A549 (cell line): ENCODE data around the gene CNTNAP2. TPM values are rescaled to one million over a fixed set of nuclear protein-coding genes. Genes with fewer than 3 reads are reported as not detected.

Experiments
- ATAC-seq, 2 experiments: fragments of 200-7000 bp in 1 of 2; fragments of >200 bp in 1 of 2; cut with Nextera tagmentation in 1 of 2; cut with Tn5 transposase in 1 of 2; 3 replicates each; pipeline versions ENCODE4 v1.8.0 to v1.9.1; 2018 to 2020; ENCODE audit warnings: mild to moderate bottlenecking in 1 of 2, moderate library complexity in 1 of 2
- CTCF ChIA-PET: fragments of 300-600 bp; sonication (Branson Sonifier 250); formaldehyde crosslinking; extraction: SDS; loops from one replicate; lab custom pipeline; 2021; ENCODE audit warnings: antibody characterized with exemption, inconsistent platforms; lab: Yijun Ruan, JAX
- POLR2A ChIA-PET: fragments of 350-600 bp; formaldehyde crosslinking; extraction: SDS; loops from one replicate; lab custom pipeline; 2021; ENCODE audit warnings: antibody characterized with exemption, inconsistent platforms; lab: Yijun Ruan, JAX
- DNase-seq, 2 experiments: peaks; one replicate each; pipeline versions ENCODE4 v3.0.0 to v3.0.0-alpha.2; 2011 to 2016; ENCODE audit warnings: low read depth in 1 of 2, low spot score in 1 of 2
- FAIRE-seq: peaks from 2 replicates; lab custom pipeline; 2011; peaks lifted over from hg19 to GRCh38; lab: Jason Lieb, UNC
- H3K27ac ChIP-seq, 2 experiments: fragments of >200 bp; sonication (Bioruptor Twin); formaldehyde crosslinking; 3 replicates each; pipeline ENCODE4 v1.5.1; 2016 to 2017
- H3K4me1 ChIP-seq: fragments of >200 bp; sonication (Bioruptor Twin); formaldehyde crosslinking; 3 replicates; pipeline ENCODE4 v1.6.1; 2016
- H3K4me2 ChIP-seq: fragments of >200 bp; sonication (Bioruptor Twin); formaldehyde crosslinking; 3 replicates; pipeline ENCODE4 v1.6.1; 2016
- H3K4me3 ChIP-seq: fragments of >200 bp; sonication (Bioruptor Twin); formaldehyde crosslinking; 3 replicates; pipeline ENCODE4 v1.5.1; 2016
- H3K9me3 ChIP-seq: fragments of >200 bp; sonication (Bioruptor Twin); formaldehyde crosslinking; 3 replicates; pipeline ENCODE4 v1.6.1; 2016
- CEBPB ChIP-seq, 2 experiments: fragments of >200 bp in 1 of 2; sonication (Bioruptor Twin) in 1 of 2; formaldehyde crosslinking in 1 of 2; IDR thresholded peaks; 2 replicates each; pipeline ENCODE4 v1.6.1; 2012 to 2016
- CHD2 ChIP-seq: fragments of 150-350 bp; IDR thresholded peaks from 2 replicates; pipeline ENCODE4 v1.6.1; 2014; ENCODE audit warnings: low read length; ENCODE audit not compliant: partially characterized antibody
- E2F6 ChIP-seq: IDR thresholded peaks from 2 replicates; pipeline ENCODE4 v1.6.1; 2012; ENCODE audit warnings: low read depth, borderline replicate concordance
- EHF ChIP-seq: fragments of 250-450 bp; sonication (Bioruptor Pico); IDR thresholded peaks from 2 replicates; pipeline ENCODE4 v1.5.0; 2020; ENCODE audit warnings: mild to moderate bottlenecking
- ELK1 ChIP-seq: fragments of 150-350 bp; IDR thresholded peaks from 2 replicates; pipeline ENCODE4 v1.6.1; 2014; ENCODE audit warnings: low read depth, mild to moderate bottlenecking, low read length
- ESRRA ChIP-seq: fragments of 150-350 bp; IDR thresholded peaks from 2 replicates; pipeline ENCODE4 v1.6.1; 2014; ENCODE audit warnings: mild to moderate bottlenecking, low read length, borderline replicate concordance
- FOSB ChIP-seq: fragments of 250-450 bp; sonication (Bioruptor Pico); IDR thresholded peaks from 2 replicates; pipeline ENCODE4 v1.5.0; 2020; ENCODE audit warnings: mild to moderate bottlenecking, moderate library complexity
- HEYL ChIP-seq: fragments of 250-450 bp; sonication (Bioruptor Pico); IDR thresholded peaks from 2 replicates; pipeline ENCODE4 v1.8.0; 2021; ENCODE audit warnings: mild to moderate bottlenecking, moderate library complexity
- JUNB ChIP-seq: fragments of >200 bp; sonication (Bioruptor Twin); formaldehyde crosslinking; IDR thresholded peaks from 2 replicates; pipeline ENCODE4 v1.6.1; 2016
- KDM5A ChIP-seq: fragments of 200-600 bp; sonication (generic); IDR thresholded peaks from 2 replicates; pipeline ENCODE4 v1.6.1; 2016; ENCODE audit warnings: antibody characterized with exemption, mild to moderate bottlenecking
- MAFK ChIP-seq: fragments of 450-650 bp; IDR thresholded peaks from 2 replicates; pipeline ENCODE4 v1.6.1; 2014; ENCODE audit not compliant: partially characterized antibody
- MAX ChIP-seq: IDR thresholded peaks from 2 replicates; pipeline ENCODE4 v1.6.1; 2012
- MYC ChIP-seq: IDR thresholded peaks from 2 replicates; pipeline ENCODE4 v1.6.1; 2012; ENCODE audit warnings: mild to moderate bottlenecking, inconsistent platforms, low read length, improper control_type of control experiment, borderline replicate concordance
- PHF8 ChIP-seq: fragments of 200-600 bp; sonication (generic); IDR thresholded peaks from 2 replicates; pipeline ENCODE4 v1.6.1; 2016; ENCODE audit warnings: low read depth, mild to moderate bottlenecking, antibody characterized with exemption, moderate library complexity, borderline replicate concordance
- POLR2A ChIP-seq: IDR thresholded peaks from 2 replicates; pipeline ENCODE4 v1.6.1; 2012; ENCODE audit warnings: mild to moderate bottlenecking, low read length
- RCOR1 ChIP-seq: fragments of 150-350 bp; IDR thresholded peaks from 2 replicates; pipeline ENCODE4 v1.6.1; 2014; ENCODE audit warnings: antibody characterized with exemption, low read length, low read depth
- REST ChIP-seq: fragments of 200-600 bp; sonication (generic); IDR thresholded peaks from 2 replicates; pipeline ENCODE4 v1.6.1; 2016; ENCODE audit warnings: antibody characterized with exemption, mild to moderate bottlenecking, moderate library complexity
- SREBF2 ChIP-seq: fragments of 450-650 bp; IDR thresholded peaks from 2 replicates; pipeline ENCODE4 v1.6.1; 2014; ENCODE audit warnings: mild to moderate bottlenecking, moderate library complexity
- TFCP2L1 ChIP-seq: fragments of 250-450 bp; sonication (Bioruptor Pico); IDR thresholded peaks from 2 replicates; pipeline ENCODE4 v1.5.0; 2021; ENCODE audit warnings: mild to moderate bottlenecking
- USF2 ChIP-seq: fragments of 450-650 bp; IDR thresholded peaks from 2 replicates; pipeline ENCODE4 v1.6.1; 2014; ENCODE audit warnings: antibody characterized with exemption
- ZC3H11A ChIP-seq: fragments of 450-650 bp; IDR thresholded peaks from 2 replicates; pipeline ENCODE4 v1.6.1; 2014; ENCODE audit warnings: antibody characterized with exemption, mild to moderate bottlenecking
- ZFP36 ChIP-seq: fragments of 450-650 bp; IDR thresholded peaks from 2 replicates; pipeline ENCODE4 v1.6.1; 2014; ENCODE audit warnings: borderline replicate concordance; ENCODE audit not compliant: partially characterized antibody
- ZNF302 ChIP-seq: fragments of 250-450 bp; sonication (Bioruptor Pico); IDR thresholded peaks from 2 replicates; pipeline ENCODE4 v1.9.0; 2021; ENCODE audit warnings: inconsistent platforms, mild to moderate bottlenecking, moderate library complexity
- ZSCAN20 ChIP-seq: fragments of 250-450 bp; sonication (Bioruptor Pico); IDR thresholded peaks from 2 replicates; pipeline ENCODE4 v1.8.0; 2022; ENCODE audit warnings: mild to moderate bottlenecking, moderate library complexity
- WGBS: methylation state at CpG from one replicate; pipeline ENCODE4 v1.1.6; 2017; ENCODE audit errors: missing lambda C conversion rate; 5-methylcytosine and 5-hydroxymethylcytosine counted together
- polyA plus RNA-seq, 4 experiments: library from polyadenylated mRNA; depleted of rRNA in 3 of 4; stranded (reverse); fragments of >200 nt; fragmentation: RNase III in 1 of 4; extraction: RNeasy Plus Mini Kit Qiagen cat#74134 plus additional on column Dnase treatment in 1 of 4; gene quantifications; 2 replicates in 3 of 4; 3 replicates in 1 of 4; pipeline ENCODE4 v1.2.3, GENCODE V29; 2011 to 2017

The CNTNAP2 gene
- polyA plus RNA-seq, 2 of the 4 experiments (the other 2 are of a cell fraction), result 0.05 to 0.13 TPM

- H3K4me2 ChIP-seq, result no peak overlapping the region
- 48% methylated on average over 4 of the region's 4 CpGs for WGBS
- TF ChIP-seq ZNF302 (no peak), TFCP2L1 (CRISPR knock-in tag) (no peak), HEYL (CRISPR knock-in tag) (no peak), E2F6 (no peak), FOSB (CRISPR knock-in tag) (no peak), MYC (no peak), CEBPB (IDR thresholded peaks at IDR 0.05) (no peak), ZC3H11A (no peak), KDM5A (no peak), MAFK (no peak), JUNB (no peak), SREBF2 (no peak), ESRRA (no peak), RCOR1 (no peak), MAX (no peak), USF2 (no peak)
- TF ChIP-seq, all 56 proteins: peak for 0
- Histone ChIP-seq H3K9me3 (no peaks in the 10 kb centered on the region), H3K27ac (no peak overlapping the region), H3K4me3 (no peak overlapping the region), H3K4me1 (no peaks in the 10 kb centered on the region)
- no peak for FAIRE-seq
- POLR2A ChIA-PET, result no interaction called here
- no peak for DNase-seq
- CTCF ChIA-PET, result interaction anchor here (1.5 kb wide), 1 partner anchor 12 kb away, joined by 4 read pairs; no protein-coding TSS in a partner anchor
- no peak for ATAC-seq
These were observed 1369.1 kb downstream of the CNTNAP2 start for GRCh38 chr7:147485660-147486210.

- Histone ChIP-seq H3K27ac (no peak overlapping the region), H3K4me1 (no peaks in the 10 kb centered on the region), H3K4me3 (no peak overlapping the region), H3K4me2 (no peak overlapping the region), H3K9me3 (no peaks in the 10 kb centered on the region; the same call in 1 of the 3 replicates)
- ATAC-seq (no peak), DNase-seq (no peak), FAIRE-seq (no peak)
- ChIA-PET CTCF (no interaction called here), POLR2A (no interaction called here)
- 60% methylated on average over 4 of the region's 4 CpGs for WGBS
- TF ChIP-seq FOSB (CRISPR knock-in tag), result no peak
- no peak for TF ChIP-seq ZSCAN20 (CRISPR knock-in tag)
- no peak for TF ChIP-seq CHD2
- TF ChIP-seq REST, result no peak
- TF ChIP-seq ELK1, result no peak
- no peak for TF ChIP-seq MAFK
- no peak for TF ChIP-seq POLR2A
- no peak for TF ChIP-seq ZNF302
- no peak for TF ChIP-seq ZFP36
- no peak for TF ChIP-seq EHF (CRISPR knock-in tag)
- no peak for TF ChIP-seq PHF8
These were observed 1376.0 kb downstream of the CNTNAP2 start for GRCh38 chr7:147492606-147493005.
